ENCODE measurements around the gene RAD51. TPM values are rescaled to one million over a fixed set of nuclear protein-coding genes. Genes with fewer than 3 reads are reported as not detected.

RAD51 gene
- total RNA-seq, 1 donor: 12.1 TPM

DNA sequence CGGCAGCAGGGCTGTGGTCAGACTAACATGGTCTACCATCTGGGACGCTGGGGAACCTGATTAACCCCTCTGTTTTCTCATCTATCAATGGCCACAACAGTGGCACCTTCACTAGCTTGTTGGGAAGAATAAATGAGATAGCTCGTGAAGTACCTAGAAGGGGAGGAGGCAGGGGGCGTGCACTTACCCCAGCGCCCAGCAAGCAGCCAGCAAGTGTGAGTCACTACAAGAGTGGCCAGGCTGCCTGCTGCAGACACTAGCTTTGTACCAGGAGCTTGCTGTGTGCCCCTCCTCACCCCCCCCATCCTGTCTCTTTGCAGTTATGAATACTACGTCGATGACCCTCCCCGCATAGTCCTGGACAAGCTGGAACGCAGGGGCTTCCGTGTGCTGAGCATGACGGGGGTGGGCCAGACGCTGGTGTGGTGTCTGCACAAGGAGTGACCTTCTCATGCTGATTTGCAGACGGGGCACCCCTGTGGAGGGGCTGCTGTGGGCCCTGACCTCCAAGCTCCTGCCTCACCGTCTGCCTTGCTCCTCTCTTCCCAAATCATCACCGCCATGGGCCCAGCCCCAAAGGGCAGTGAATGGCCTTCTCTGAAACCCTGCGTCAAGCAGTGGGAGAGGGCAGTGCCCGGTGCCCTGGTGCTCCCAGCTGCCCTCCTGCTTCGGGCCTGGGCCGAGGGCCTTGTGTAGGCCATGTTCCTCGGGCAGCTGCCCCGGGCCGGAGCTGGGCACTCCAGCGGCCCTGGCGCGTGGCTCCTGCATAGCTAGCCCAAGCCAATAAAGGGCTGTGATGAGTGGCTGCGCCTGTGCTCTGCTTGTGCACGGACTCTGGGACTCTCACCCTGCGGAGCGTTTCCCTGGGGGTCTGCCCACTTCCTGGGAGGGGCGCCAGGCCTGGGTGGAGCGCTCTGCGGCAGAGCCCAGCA, 72.2 kb downstream of the RAD51 start:
- peak; percentile 26 for DNase-seq (ENCODE audit: low read depth)
- TF ChIP-seq, protein P1, sequence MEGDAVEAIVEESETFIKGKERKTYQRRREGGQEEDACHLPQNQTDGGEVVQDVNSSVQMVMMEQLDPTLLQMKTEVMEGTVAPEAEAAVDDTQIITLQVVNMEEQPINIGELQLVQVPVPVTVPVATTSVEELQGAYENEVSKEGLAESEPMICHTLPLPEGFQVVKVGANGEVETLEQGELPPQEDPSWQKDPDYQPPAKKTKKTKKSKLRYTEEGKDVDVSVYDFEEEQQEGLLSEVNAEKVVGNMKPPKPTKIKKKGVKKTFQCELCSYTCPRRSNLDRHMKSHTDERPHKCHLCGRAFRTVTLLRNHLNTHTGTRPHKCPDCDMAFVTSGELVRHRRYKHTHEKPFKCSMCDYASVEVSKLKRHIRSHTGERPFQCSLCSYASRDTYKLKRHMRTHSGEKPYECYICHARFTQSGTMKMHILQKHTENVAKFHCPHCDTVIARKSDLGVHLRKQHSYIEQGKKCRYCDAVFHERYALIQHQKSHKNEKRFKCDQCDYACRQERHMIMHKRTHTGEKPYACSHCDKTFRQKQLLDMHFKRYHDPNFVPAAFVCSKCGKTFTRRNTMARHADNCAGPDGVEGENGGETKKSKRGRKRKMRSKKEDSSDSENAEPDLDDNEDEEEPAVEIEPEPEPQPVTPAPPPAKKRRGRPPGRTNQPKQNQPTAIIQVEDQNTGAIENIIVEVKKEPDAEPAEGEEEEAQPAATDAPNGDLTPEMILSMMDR (IDR thresholded peaks at IDR 0.05; ENCODE audit: insufficient read depth, low read length): no peak
- no peak overlapping the region for H3K4me3 ChIP-seq (ENCODE audit: low read depth, low read length)

DNA sequence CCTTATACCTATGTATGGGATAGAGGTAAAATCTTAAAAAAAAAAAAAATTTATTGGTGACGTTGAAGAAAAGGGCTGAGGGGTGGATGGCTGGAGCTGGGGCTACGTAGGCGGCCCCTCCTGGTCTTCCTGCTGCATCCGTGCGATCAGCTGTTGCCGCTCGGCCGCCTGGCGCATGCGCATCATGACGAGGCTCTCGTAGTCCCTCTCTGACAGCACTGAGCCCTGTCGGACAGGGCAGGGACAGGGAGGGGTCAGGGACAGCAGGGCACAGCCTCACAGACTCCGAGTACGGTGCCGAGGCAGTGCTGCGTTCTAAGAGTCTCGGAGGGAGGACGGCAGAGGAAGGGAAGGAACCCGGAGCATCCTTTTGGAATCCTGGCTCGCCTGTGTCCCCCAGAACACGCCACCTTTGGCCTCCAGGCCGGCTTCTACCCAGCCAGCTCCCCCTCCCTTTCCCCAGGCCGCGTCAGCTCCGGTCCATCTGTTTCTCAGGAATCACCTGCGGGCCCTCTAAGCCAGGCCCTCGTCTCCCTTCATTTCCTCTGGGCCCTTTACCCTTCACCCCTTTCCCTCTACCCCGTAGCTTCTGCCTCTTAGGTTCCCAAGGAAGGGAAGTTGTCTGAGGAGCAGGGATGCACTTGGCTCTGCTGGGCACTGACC, 73.0 kb downstream of the RAD51 start:
- H3K4me3 ChIP-seq (ENCODE audit: low read depth, low read length): no peak overlapping the region
- TF ChIP-seq, protein P1 (IDR thresholded peaks at IDR 0.05; ENCODE audit: insufficient read depth, low read length): no peak
- DNase-seq (ENCODE audit: low read depth): no peak

DNA sequence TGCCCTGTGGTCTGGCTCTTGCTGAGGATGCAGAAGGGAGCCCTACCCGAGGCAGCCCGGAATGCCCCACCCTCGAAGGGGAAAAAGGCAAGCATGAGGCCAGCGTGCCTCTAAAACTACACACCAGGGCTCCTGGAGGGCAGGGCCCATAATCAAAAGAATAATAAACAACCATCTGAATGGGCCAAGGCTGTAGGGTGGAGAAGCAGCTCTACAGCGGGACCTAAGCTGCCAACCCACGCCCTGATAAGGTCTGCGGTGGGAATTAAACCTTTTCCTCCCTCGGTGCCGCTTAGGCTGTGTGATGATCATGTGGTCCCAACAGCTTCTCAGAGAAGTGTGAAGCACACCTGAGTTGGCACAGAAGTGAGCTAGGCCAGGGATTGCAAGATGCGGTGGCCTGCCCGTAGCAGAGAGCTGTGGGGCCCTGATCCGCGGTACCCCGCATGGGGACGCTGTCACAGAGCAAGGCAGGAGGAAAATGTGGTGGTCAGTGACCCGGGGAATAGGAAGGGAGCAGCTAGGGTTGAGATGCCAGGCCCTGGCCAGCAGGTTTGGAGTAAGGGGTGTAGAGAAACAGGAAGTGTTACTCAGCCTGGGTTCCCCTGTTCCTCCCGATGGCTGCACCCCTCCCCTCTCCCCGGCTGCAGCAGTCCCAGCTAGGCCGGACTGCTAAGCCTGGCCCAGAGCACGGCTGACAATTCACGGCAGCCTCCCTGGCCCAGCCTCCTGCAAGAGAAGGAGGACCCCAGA, 73.7 kb downstream of the RAD51 start:
- TF ChIP-seq, protein P1 (IDR thresholded peaks at IDR 0.05; ENCODE audit: insufficient read depth, low read length): no peak
- peak; percentile 64 for DNase-seq (ENCODE audit: low read depth)
- H3K4me3 ChIP-seq (ENCODE audit: low read depth, low read length): no peak overlapping the region

DNA sequence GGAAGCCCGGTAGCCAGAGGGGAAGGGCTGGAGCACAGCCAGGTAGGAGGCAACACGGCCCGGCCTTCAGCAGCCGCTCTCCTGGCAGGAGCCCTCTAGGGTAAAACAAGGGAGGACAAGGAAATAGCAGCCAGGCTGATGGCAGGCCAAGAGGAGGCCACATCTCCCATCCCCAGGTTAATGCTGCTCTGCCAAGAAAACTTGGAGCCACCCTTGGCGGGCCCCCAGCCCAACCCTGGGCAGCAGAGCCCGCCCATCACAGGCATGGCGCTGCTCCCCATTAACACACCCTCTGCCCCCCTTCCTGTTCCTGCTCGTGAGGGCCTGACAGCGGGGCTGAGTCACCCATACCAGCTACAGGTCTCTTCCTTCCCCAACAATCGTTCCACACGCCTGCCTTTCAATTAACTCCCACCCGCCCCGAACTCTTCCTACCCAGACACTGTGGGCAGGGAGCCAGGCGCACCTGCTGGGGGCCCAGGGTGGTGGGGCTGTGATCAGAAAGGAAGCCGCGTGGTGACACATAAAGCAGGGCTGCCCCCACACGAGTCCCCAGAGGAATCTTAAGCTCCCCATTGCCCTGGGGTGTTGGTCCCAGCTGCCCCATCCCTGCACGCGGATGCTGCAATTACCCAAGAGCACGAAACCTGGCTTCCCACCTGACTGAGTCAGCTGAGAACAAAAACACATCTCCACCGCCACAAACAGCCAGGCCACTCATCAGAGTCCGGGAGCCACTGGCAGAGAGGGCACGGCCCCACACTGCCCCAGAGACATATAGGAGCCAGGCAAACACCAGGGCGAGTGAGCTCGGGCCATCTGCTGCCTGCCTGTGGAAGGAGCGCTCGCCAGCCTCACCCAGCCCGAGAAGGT, 74.5 kb downstream of the RAD51 start, which contains the start of gene C15orf62:
C15orf62 (plus strand) TSS at position 707 of the 873 bp plus-strand sequence. CDS start 516 bp downstream, outside the sequence.
- peak; percentile 65 for DNase-seq (ENCODE audit: low read depth)
- TF ChIP-seq, protein P1 (IDR thresholded peaks at IDR 0.05; ENCODE audit: insufficient read depth, low read length): no peak
- no peak within 1 kb of the TSS for H3K4me3 ChIP-seq (ENCODE audit: low read depth, low read length)

DNA sequence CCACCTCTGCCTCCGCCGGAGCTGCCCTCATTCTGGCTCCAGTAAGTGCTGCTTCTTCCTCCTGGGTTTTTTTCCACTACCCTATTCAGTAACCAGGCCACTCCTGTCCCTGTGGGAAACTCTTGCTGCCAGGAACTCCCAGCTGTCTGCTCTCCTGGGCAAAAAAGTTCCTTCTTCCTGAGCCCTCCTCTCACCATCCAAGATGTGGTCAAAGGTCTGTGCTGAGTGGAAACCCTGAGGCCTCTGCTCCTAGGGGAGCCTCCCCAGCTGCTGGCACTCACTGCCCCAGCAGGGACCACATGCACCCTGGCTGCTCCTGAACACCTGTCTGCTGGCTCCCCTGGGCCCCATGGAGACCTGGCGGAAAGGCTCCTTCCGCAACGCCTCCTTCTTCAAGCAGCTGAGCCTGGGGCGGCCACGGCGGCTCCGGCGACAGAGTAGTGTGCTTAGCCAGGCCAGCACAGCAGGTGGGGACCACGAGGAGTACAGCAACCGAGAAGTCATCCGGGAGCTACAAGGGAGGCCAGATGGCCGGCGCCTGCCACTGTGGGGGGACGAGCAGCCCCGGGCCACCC, 75.3 kb downstream of the RAD51 start:
- TF ChIP-seq, protein P1 (IDR thresholded peaks at IDR 0.05; ENCODE audit: insufficient read depth, low read length): no peak
- DNase-seq (ENCODE audit: low read depth): no peak
- no peak overlapping the region for H3K4me3 ChIP-seq (ENCODE audit: low read depth, low read length)
